ENCODE results near the gene SCN7A. TPM values are rescaled to one million over a fixed set of nuclear protein-coding genes. Genes with fewer than 3 reads are reported as not detected.

The SCN7A gene
- total RNA-seq, 4 donors from 2014 or later, result 2.1 to 7.3 (median 3.0) TPM

GRCh38 chr2:166519391-166519962, 25.4 kb upstream of the SCN7A start:
- no peak overlapping the region for H3K4me3 ChIP-seq (ENCODE audit: low read depth, poor library complexity, severe bottlenecking)
- intact Hi-C loops (cut with DNase I; ENCODE audit: low total_unique reads), result no loop called here
- no peak for DNase-seq (ENCODE audit: low spot score in 2 of 2)
- no peak for TF ChIP-seq CTCF (IDR thresholded peaks at IDR 0.05)
- TF ChIP-seq POLR2A (IDR thresholded peaks at IDR 0.05), result no peak
- 40 to 44% methylated on average over 10 of the region's 10 CpGs for WGBS, 2 donors

- intact Hi-C loops (cut with DNase I; ENCODE audit: low total_unique reads), result no loop called here
- H3K4me3 ChIP-seq (ENCODE audit: low read depth, poor library complexity, severe bottlenecking), result no peak overlapping the region
- WGBS, 2 donors, result 48 to 63% methylated on average over 3 of the region's 3 CpGs
- no peak for TF ChIP-seq POLR2A (IDR thresholded peaks at IDR 0.05)
- no peak for TF ChIP-seq CTCF (IDR thresholded peaks at IDR 0.05)
- DNase-seq (ENCODE audit: low spot score in 2 of 2), result no peak
Measured at GRCh38 chr2:166518634-166519390, 24.8 kb upstream of the SCN7A start.

- H3K4me3 ChIP-seq (ENCODE audit: low read depth, poor library complexity, severe bottlenecking), result no peak overlapping the region
- DNase-seq (ENCODE audit: low spot score in 2 of 2), result no peak
- intact Hi-C loops (cut with DNase I; ENCODE audit: low total_unique reads), result no loop called here
- no peak for TF ChIP-seq POLR2A (IDR thresholded peaks at IDR 0.05)
- no peak for TF ChIP-seq CTCF (IDR thresholded peaks at IDR 0.05)
Measured at GRCh38 chr2:166517533-166518061, 23.5 kb upstream of the SCN7A start.

GRCh38 chr2:166516712-166517303, 22.8 kb upstream of the SCN7A start:
- DNase-seq (ENCODE audit: low spot score in 2 of 2), result no peak
- 5 to 11% methylated on average over 2 of the region's 2 CpGs for WGBS, 2 donors
- intact Hi-C loops (cut with DNase I; ENCODE audit: low total_unique reads), result no loop called here
- TF ChIP-seq POLR2A (IDR thresholded peaks at IDR 0.05), result no peak
- no peak for TF ChIP-seq CTCF (IDR thresholded peaks at IDR 0.05)
- H3K4me3 ChIP-seq (ENCODE audit: low read depth, poor library complexity, severe bottlenecking), result no peak overlapping the region

- no peak for TF ChIP-seq POLR2A (IDR thresholded peaks at IDR 0.05)
- TF ChIP-seq CTCF (IDR thresholded peaks at IDR 0.05), result no peak
- 85 to 92% methylated on average over 1 of the region's 1 CpG for WGBS, 2 donors
- no peak overlapping the region for H3K4me3 ChIP-seq (ENCODE audit: low read depth, poor library complexity, severe bottlenecking)
- no peak for DNase-seq (ENCODE audit: low spot score in 2 of 2)
- intact Hi-C loops (cut with DNase I; ENCODE audit: low total_unique reads), result no loop called here
Measured at GRCh38 chr2:166513952-166514351, 19.9 kb upstream of the SCN7A start.
